Keratinocyte (primary cell): Measurements from ENCODE around the gene PDGFB. TPM values are rescaled to one million over a fixed set of nuclear protein-coding genes. Genes with fewer than 3 reads are reported as not detected.

Experiments used
- DNase-seq: peaks from one replicate; pipeline ENCODE4 v3.0.0-alpha.2; 2011; ENCODE audit warnings: low read depth, missing footprints, low spot score
- FAIRE-seq: peaks from 2 replicates; lab custom pipeline; 2011; peaks lifted over from hg19 to GRCh38; lab: Jason Lieb, UNC
- H2AFZ ChIP-seq: 2 replicates; pipeline ENCODE4 v1.6.0; 2012; ENCODE audit warnings: low read length, control low read depth, inconsistent platforms; ENCODE audit not compliant: control insufficient read depth
- H3K27ac ChIP-seq: 2 replicates; pipeline ENCODE4 v1.5.1; 2011; ENCODE audit warnings: low read length; ENCODE audit not compliant: control insufficient read depth, insufficient read depth
- H3K27me3 ChIP-seq: 3 replicates; pipeline ENCODE4 v1.6.0; 2011; ENCODE audit warnings: low read length; ENCODE audit not compliant: control insufficient read depth, insufficient read depth; ENCODE audit errors: extremely low read depth
- H3K36me3 ChIP-seq, 2 experiments: 2 replicates in 1 of 2; 3 replicates in 1 of 2; pipeline ENCODE4 v1.5.1; 2011; ENCODE audit warnings: low read length in 2 of 2, mild to moderate bottlenecking in 1 of 2; ENCODE audit not compliant: control insufficient read depth in 2 of 2, insufficient read depth in 2 of 2; ENCODE audit errors: extremely low read depth in 1 of 2
- H3K4me1 ChIP-seq: 3 replicates; pipeline ENCODE4 v1.5.1; 2011; ENCODE audit warnings: low read length; ENCODE audit not compliant: control insufficient read depth, insufficient read depth; ENCODE audit errors: extremely low read depth
- H3K4me2 ChIP-seq: 3 replicates; pipeline ENCODE4 v1.6.0; 2011; ENCODE audit warnings: low read depth, low read length; ENCODE audit not compliant: control insufficient read depth, insufficient read depth; ENCODE audit errors: extremely low read depth
- H3K4me3 ChIP-seq, 3 experiments: fragments of 200-600 bp in 1 of 3; sonication (generic) in 1 of 3; 2 replicates in 2 of 3; 3 replicates in 1 of 3; pipeline ENCODE4 v1.5.1; 2011 to 2016; ENCODE audit warnings: low read length in 3 of 3, mild to moderate bottlenecking in 3 of 3, control low read depth in 2 of 3, inconsistent platforms in 1 of 3, low read depth in 1 of 3, mixed read lengths in 1 of 3, mixed run types in 1 of 3, moderate library complexity in 1 of 3; ENCODE audit not compliant: control insufficient read depth in 2 of 3, insufficient read depth in 2 of 3; ENCODE audit errors: extremely low read depth in 1 of 3
- H3K79me2 ChIP-seq: 2 replicates; pipeline ENCODE4 v1.6.0; 2012; ENCODE audit warnings: low read length; ENCODE audit not compliant: control insufficient read depth, insufficient read depth
- H3K9ac ChIP-seq: 3 replicates; pipeline ENCODE4 v1.6.0; 2011; ENCODE audit warnings: low read length; ENCODE audit not compliant: control insufficient read depth, insufficient read depth; ENCODE audit errors: extremely low read depth
- H3K9me1 ChIP-seq: 3 replicates; pipeline ENCODE4 v1.6.0; 2011; ENCODE audit warnings: low read length; ENCODE audit not compliant: control insufficient read depth, insufficient read depth; ENCODE audit errors: extremely low read depth
- H3K9me3 ChIP-seq: 2 replicates; pipeline ENCODE4 v1.5.1; 2012; ENCODE audit warnings: low read depth, low read length; ENCODE audit not compliant: control insufficient read depth
- H4K20me1 ChIP-seq: 3 replicates; pipeline ENCODE4 v1.6.0; 2011; ENCODE audit warnings: low read length; ENCODE audit not compliant: control insufficient read depth, insufficient read depth; ENCODE audit errors: extremely low read depth
- EZH2 ChIP-seq: IDR thresholded peaks from one replicate; pipeline ENCODE4 v1.6.1; 2012; ENCODE audit warnings: inconsistent platforms, mild to moderate bottlenecking, low read length, moderate library complexity
- dilution Hi-C: fragments of 300-500 bp; cut with MboI; formaldehyde crosslinking; loops from one replicate; pipeline ENCODE4 v1.7.0; 2020; ENCODE audit warnings: low sequenced_read_pairs; ENCODE audit not compliant: extremely low pct_ligation_motif_present
- polyA plus RNA-seq, 5 experiments: library from polyadenylated mRNA; depleted of rRNA in 3 of 5; stranded (reverse) in 3 of 5; stranded (forward) in 1 of 5; unstranded in 1 of 5; fragments of >200 nt; gene quantifications; 1 replicate in 1 of 5; 2 replicates in 3 of 5; 3 replicates in 1 of 5; pipeline versions ENCODE4 v1.2.1 to v1.2.3, GENCODE V29; 2011 to 2012; ENCODE audit warnings: missing spikeins in 2 of 5, low read depth in 1 of 5, low replicate concordance in 1 of 5
- TF ChIP-seq, protein P1 (sequence below), 3 experiments: IDR thresholded peaks in 1 of 3; conservative IDR thresholded peaks in 1 of 3; optimal IDR thresholded peaks in 1 of 3; 2 replicates in 2 of 3; 3 replicates in 1 of 3; pipeline versions ENCODE3 to v1.5.1; 2011; ENCODE audit warnings: low read length in 3 of 3, mild to moderate bottlenecking in 3 of 3, moderate library complexity in 2 of 3, control low read depth in 1 of 3, inconsistent platforms in 1 of 3; ENCODE audit not compliant: insufficient read depth in 2 of 3; ENCODE audit errors: extremely low read depth in 1 of 3

The PDGFB gene
- polyA plus RNA-seq, 1 donor (not counting 4 experiments of a cell fraction or from before 2014, with no cell fraction given): 6.0 TPM

DNA sequence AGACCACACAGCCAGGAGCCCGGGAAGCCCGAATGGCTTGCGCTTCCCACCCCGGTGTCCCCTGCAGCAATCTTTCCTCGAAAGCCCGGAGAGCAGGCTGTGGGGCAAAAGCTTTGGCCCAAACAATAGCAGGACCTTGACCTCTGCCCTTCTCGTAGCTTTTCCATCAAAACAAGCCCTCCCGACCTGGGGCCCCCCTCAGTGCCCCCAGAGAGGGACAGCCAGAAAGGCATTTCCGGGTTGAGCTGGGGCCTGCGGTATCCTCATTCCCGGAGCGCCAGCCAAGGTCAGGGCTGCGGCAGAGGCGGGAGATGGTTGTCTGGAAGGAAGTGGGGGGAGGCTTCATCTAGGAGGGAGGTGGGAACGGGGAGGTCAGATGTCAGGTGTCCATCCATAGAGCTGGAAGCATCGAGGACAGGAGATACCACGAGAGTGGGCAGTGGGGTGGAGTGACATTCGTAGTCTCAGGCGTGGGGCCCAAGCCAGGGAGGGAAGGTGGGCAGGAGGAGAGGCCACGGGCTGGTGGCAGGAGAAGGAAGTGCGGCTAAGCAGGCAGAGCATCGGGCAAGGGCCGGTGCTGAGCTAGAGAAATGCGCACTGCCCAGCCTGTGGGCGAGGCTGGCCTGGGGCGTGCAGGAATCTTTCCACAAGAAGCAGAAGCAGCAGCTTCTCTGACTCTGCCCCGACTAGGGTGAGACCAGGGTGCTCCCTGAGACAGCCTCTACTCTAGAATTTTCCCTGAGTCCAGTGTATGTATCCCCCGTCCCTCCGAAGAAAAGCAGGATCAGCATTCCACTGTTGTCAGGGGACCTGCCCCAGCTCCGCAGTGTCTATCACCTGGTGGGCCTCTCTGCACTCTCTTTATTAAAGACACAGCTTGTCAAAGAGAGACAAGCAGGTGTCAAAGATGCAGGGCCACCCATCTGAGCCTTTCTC, 14.3 kb downstream of the PDGFB start:
- dilution Hi-C loops: no loop called here
- H3K4me3 ChIP-seq: no peak overlapping the region
- no peaks in the 10 kb centered on the region for H3K27me3 ChIP-seq
- TF ChIP-seq, protein P1, sequence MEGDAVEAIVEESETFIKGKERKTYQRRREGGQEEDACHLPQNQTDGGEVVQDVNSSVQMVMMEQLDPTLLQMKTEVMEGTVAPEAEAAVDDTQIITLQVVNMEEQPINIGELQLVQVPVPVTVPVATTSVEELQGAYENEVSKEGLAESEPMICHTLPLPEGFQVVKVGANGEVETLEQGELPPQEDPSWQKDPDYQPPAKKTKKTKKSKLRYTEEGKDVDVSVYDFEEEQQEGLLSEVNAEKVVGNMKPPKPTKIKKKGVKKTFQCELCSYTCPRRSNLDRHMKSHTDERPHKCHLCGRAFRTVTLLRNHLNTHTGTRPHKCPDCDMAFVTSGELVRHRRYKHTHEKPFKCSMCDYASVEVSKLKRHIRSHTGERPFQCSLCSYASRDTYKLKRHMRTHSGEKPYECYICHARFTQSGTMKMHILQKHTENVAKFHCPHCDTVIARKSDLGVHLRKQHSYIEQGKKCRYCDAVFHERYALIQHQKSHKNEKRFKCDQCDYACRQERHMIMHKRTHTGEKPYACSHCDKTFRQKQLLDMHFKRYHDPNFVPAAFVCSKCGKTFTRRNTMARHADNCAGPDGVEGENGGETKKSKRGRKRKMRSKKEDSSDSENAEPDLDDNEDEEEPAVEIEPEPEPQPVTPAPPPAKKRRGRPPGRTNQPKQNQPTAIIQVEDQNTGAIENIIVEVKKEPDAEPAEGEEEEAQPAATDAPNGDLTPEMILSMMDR (optimal IDR thresholded peaks at IDR 0.05 in 1 of 3, IDR thresholded peaks at IDR 0.05 in 1 of 3, conservative IDR thresholded peaks at IDR 0.05 in 1 of 3; ENCODE audit: extremely low read depth in 1 of 3, insufficient read depth in 2 of 3, low read length in 3 of 3): no peak
- no peak for TF ChIP-seq EZH2
- H3K36me3 ChIP-seq: peaks cover 16 to 22% of the 10 kb centered on the region in 2 experiments
- peaks cover 4% of the 10 kb centered on the region for H3K4me1 ChIP-seq
- no peak overlapping the region for H2AFZ ChIP-seq
- no peaks in the 10 kb centered on the region for H3K9me3 ChIP-seq
- H3K27ac ChIP-seq: no peak overlapping the region
- H3K79me2 ChIP-seq: no peaks in the 10 kb centered on the region
- DNase-seq (no peak), FAIRE-seq (no peak)
- no peak overlapping the region for H3K9ac ChIP-seq
- H4K20me1 ChIP-seq: no peaks in the 10 kb centered on the region
- no peak overlapping the region for H3K4me2 ChIP-seq
- H3K9me1 ChIP-seq: no peaks in the 10 kb centered on the region

DNA sequence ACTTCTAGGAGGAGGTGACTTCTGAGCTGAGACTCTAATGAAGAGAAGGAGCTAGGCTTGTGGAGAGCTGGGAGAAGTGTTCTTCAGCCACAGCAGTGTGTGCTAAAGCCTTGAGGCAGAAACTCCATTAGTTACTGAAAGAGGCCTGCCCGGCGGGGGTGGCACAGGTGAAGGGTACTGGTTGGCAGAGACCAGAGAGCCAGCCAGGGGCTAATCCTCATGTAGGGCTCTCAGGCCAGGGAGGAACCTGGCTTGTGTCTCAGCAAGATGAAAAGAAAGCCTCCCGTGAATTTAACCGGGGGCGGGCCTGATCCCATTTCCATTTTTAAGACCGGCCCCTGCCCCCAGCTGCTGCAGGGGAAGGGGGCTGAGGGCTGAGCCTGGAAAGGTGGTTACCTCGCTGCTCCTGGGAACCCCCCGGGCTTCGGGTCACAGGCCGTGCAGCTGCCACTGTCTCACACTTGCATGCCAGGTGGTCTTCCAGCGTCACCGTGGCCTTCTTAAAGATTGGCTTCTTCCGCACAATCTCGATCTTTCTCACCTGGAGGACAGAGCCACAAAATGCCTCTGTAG, 15.0 kb downstream of the PDGFB start:
- H3K27me3 ChIP-seq: no peaks in the 10 kb centered on the region
- H2AFZ ChIP-seq: no peak overlapping the region
- H3K4me2 ChIP-seq: no peak overlapping the region
- H3K9me3 ChIP-seq: no peaks in the 10 kb centered on the region
- TF ChIP-seq, protein P1 (optimal IDR thresholded peaks at IDR 0.05 in 1 of 3, IDR thresholded peaks at IDR 0.05 in 1 of 3, conservative IDR thresholded peaks at IDR 0.05 in 1 of 3; ENCODE audit: extremely low read depth in 1 of 3, insufficient read depth in 2 of 3, low read length in 3 of 3): no peak
- no peak for TF ChIP-seq EZH2
- peaks cover 22 to 28% of the 10 kb centered on the region in 2 experiments for H3K36me3 ChIP-seq
- H3K9me1 ChIP-seq: no peaks in the 10 kb centered on the region
- dilution Hi-C loops: no loop called here
- H3K4me3 ChIP-seq: no peak overlapping the region
- H4K20me1 ChIP-seq: no peaks in the 10 kb centered on the region
- no peaks in the 10 kb centered on the region for H3K4me1 ChIP-seq
- DNase-seq: no peak
- FAIRE-seq: no peak
- H3K79me2 ChIP-seq: no peaks in the 10 kb centered on the region
- no peak overlapping the region for H3K27ac ChIP-seq
- no peak overlapping the region for H3K9ac ChIP-seq
